NCI-H1092 (cell line): ENCODE results near the gene WDTC1.
"Not testable (repeated sequence)": the region's sequence is repeated elsewhere in the genome, so short reads cannot be mapped to it uniquely, and the experiment has no call there.

Experiments used
- DNase-seq: peaks from one replicate; lab custom pipeline; 2025; lab: John Stamatoyannopoulos, UW

Gene WDTC1

GRCh38 chr1:27253596-27253995, 19.2 kb downstream of the WDTC1 start:
- no peak for DNase-seq

GRCh38 chr1:27255136-27255535, 20.7 kb downstream of the WDTC1 start:
- no peak for DNase-seq

- no peak for DNase-seq
Observed at GRCh38 chr1:27257155-27257554, 22.7 kb downstream of the WDTC1 start.

- no peak for DNase-seq
Observed at GRCh38 chr1:27258598-27258997, 24.2 kb downstream of the WDTC1 start.

- no peak for DNase-seq
Observed at GRCh38 chr1:27267153-27267552, 32.7 kb downstream of the WDTC1 start.

- no peak for DNase-seq
Observed at GRCh38 chr1:27269276-27269675, 34.8 kb downstream of the WDTC1 start.

GRCh38 chr1:27274204-27274603, 39.8 kb downstream of the WDTC1 start:
- no peak for DNase-seq

GRCh38 chr1:27275696-27276095, 41.3 kb downstream of the WDTC1 start:
- DNase-seq = no peak

- peak; percentile 67 for DNase-seq
Observed at GRCh38 chr1:27284425-27285273, 50.2 kb downstream of the WDTC1 start.

GRCh38 chr1:27285274-27285660, 50.8 kb downstream of the WDTC1 start:
- DNase-seq = no peak

GRCh38 chr1:27285821-27286220, 51.4 kb downstream of the WDTC1 start:
- DNase-seq = not testable (repeated sequence)

- not testable (repeated sequence) for DNase-seq
Observed at GRCh38 chr1:27289125-27289524, 54.7 kb downstream of the WDTC1 start.

- no peak for DNase-seq
Observed at GRCh38 chr1:27290581-27290980, 56.1 kb downstream of the WDTC1 start.

- no peak for DNase-seq
Observed at GRCh38 chr1:27292106-27292505, 57.7 kb downstream of the WDTC1 start.

- no peak for DNase-seq
Observed at GRCh38 chr1:27293915-27294314, 59.5 kb downstream of the WDTC1 start.

GRCh38 chr1:27296773-27297291, 62.4 kb downstream of the WDTC1 start:
- DNase-seq = peak; percentile 23

- DNase-seq = no peak
Observed at GRCh38 chr1:27297903-27298302, 63.5 kb downstream of the WDTC1 start.

- no peak for DNase-seq
Observed at GRCh38 chr1:27298632-27299384, 64.4 kb downstream of the WDTC1 start.

GRCh38 chr1:27299385-27300271, 65.2 kb downstream of the WDTC1 start:
- no peak for DNase-seq

- peak; percentile 82 for DNase-seq
Observed at GRCh38 chr1:27300341-27301051, 66.1 kb downstream of the WDTC1 start.

GRCh38 chr1:27301052-27301422, 66.6 kb downstream of the WDTC1 start:
- no peak for DNase-seq
